Trophoblast cell (in vitro differentiated cells and primary cell): ENCODE measurements around the gene SAMD4B.

Experiments used
- DNase-seq, 2 donors: peaks; one replicate each; pipeline ENCODE4 v3.0.0-alpha.2; 2016
- H2AFZ ChIP-seq: 2 replicates; pipeline ENCODE4 v1.6.1; 2013; ENCODE audit warnings: low read length, moderate library complexity, mild to moderate bottlenecking; ENCODE audit not compliant: insufficient read depth, poor library complexity
- H2AK5ac ChIP-seq: 2 replicates; pipeline ENCODE4 v1.6.1; 2013; ENCODE audit warnings: mild to moderate bottlenecking, low read length
- H2BK120ac ChIP-seq: 2 replicates; pipeline ENCODE4 v1.6.1; 2013; ENCODE audit warnings: low read length, mild to moderate bottlenecking, moderate library complexity; ENCODE audit not compliant: insufficient read depth, poor library complexity
- H2BK12ac ChIP-seq: 2 replicates; pipeline ENCODE4 v1.6.1; 2013; ENCODE audit warnings: mild to moderate bottlenecking, low read length, moderate library complexity
- H2BK5ac ChIP-seq: 2 replicates; pipeline ENCODE4 v1.6.1; 2013; ENCODE audit warnings: low read length, low read depth, moderate library complexity, mild to moderate bottlenecking; ENCODE audit not compliant: poor library complexity
- H3K14ac ChIP-seq: 2 replicates; pipeline ENCODE4 v1.6.1; 2013; ENCODE audit warnings: mild to moderate bottlenecking, low read length
- H3K18ac ChIP-seq: 2 replicates; pipeline ENCODE4 v1.6.1; 2013; ENCODE audit warnings: mild to moderate bottlenecking, low read length
- H3K23ac ChIP-seq: 2 replicates; pipeline ENCODE4 v1.6.1; 2013; ENCODE audit warnings: low read length
- H3K27ac ChIP-seq: 2 replicates; pipeline ENCODE4 v1.5.1; 2013; ENCODE audit warnings: low read depth, mild to moderate bottlenecking, inconsistent platforms, low read length, moderate library complexity
- H3K27me3 ChIP-seq: 2 replicates; pipeline ENCODE4 v1.6.1; 2013; ENCODE audit warnings: inconsistent platforms, mild to moderate bottlenecking, low read length, moderate library complexity; ENCODE audit not compliant: insufficient read depth
- H3K36me3 ChIP-seq, 2 experiments: 1 replicate in 1 of 2; 2 replicates in 1 of 2; pipeline ENCODE4 v1.6.1; 2013; ENCODE audit warnings: low read length in 2 of 2, mild to moderate bottlenecking in 2 of 2, moderate library complexity in 1 of 2; ENCODE audit not compliant: insufficient read depth in 2 of 2, control insufficient read depth in 1 of 2
- H3K4ac ChIP-seq: 2 replicates; pipeline ENCODE4 v1.6.1; 2013; ENCODE audit warnings: low read depth, mild to moderate bottlenecking, low read length, moderate library complexity
- H3K4me1 ChIP-seq, 2 experiments: 1 replicate in 1 of 2; 2 replicates in 1 of 2; pipeline ENCODE4 v1.6.1; 2013; ENCODE audit warnings: low read length in 2 of 2, mild to moderate bottlenecking in 2 of 2, moderate library complexity in 1 of 2; ENCODE audit not compliant: insufficient read depth in 2 of 2, control insufficient read depth in 1 of 2
- H3K4me2 ChIP-seq: 2 replicates; pipeline ENCODE4 v1.6.1; 2013; ENCODE audit warnings: inconsistent platforms, mild to moderate bottlenecking, low read length, moderate library complexity
- H3K4me3 ChIP-seq: 2 replicates; pipeline ENCODE4 v1.5.1; 2013; ENCODE audit warnings: mild to moderate bottlenecking, low read depth, low read length, inconsistent platforms
- H3K79me1 ChIP-seq: one replicate; pipeline ENCODE4 v1.6.1; 2013; ENCODE audit warnings: low read length
- H3K79me2 ChIP-seq: 2 replicates; pipeline ENCODE4 v1.6.1; 2013; ENCODE audit warnings: low read length, mild to moderate bottlenecking; ENCODE audit not compliant: control insufficient read depth, insufficient read depth, poor library complexity
- H3K9ac ChIP-seq: 2 replicates; pipeline ENCODE4 v1.6.1; 2013; ENCODE audit warnings: mild to moderate bottlenecking, low read length
- H3K9me3 ChIP-seq: 2 replicates; pipeline ENCODE4 v1.6.1; 2013; ENCODE audit warnings: low read depth, mild to moderate bottlenecking, control low read depth, inconsistent platforms, low read length; ENCODE audit not compliant: insufficient read depth
- H4K12ac ChIP-seq: 2 replicates; pipeline ENCODE4 v1.6.1; 2013; ENCODE audit warnings: low read depth, mild to moderate bottlenecking, low read length, moderate library complexity
- H4K8ac ChIP-seq: 2 replicates; pipeline ENCODE4 v1.6.1; 2013; ENCODE audit warnings: low read depth, mild to moderate bottlenecking, low read length, moderate library complexity
- H4K91ac ChIP-seq: one replicate; pipeline ENCODE4 v1.6.1; 2013; ENCODE audit warnings: low read depth, mild to moderate bottlenecking, low read length, moderate library complexity
- WGBS: extraction: QIAGEN DNeasy Blood & Tissue Kit; methylation state at CpG from one replicate; pipeline ENCODE4 v1.1.7; 2013; ENCODE audit warnings: missing lambda C conversion rate; ENCODE audit not compliant: insufficient read length, insufficient coverage; ENCODE audit errors: extremely low coverage; 5-methylcytosine and 5-hydroxymethylcytosine counted together

The SAMD4B gene

GRCh38 chr19:39365531-39365930 lies 23.3 kb downstream of the SAMD4B start:
- Histone ChIP-seq H4K8ac (no peak overlapping the region), H3K14ac (no peak overlapping the region), H3K4me1 (peaks cover 5 to 7% of the 10 kb centered on the region in 2 experiments), H4K91ac (no peak overlapping the region), H3K9me3 (peaks cover 2% of the 10 kb centered on the region), H3K4me2 (no peak overlapping the region), H2BK120ac (no peak overlapping the region), H3K9ac (no peak overlapping the region), H3K79me1 (no peaks in the 10 kb centered on the region), H2BK12ac (no peak overlapping the region), H3K27ac (no peak overlapping the region), H3K18ac (no peak overlapping the region), H2BK5ac (no peak overlapping the region), H3K4me3 (no peak overlapping the region), H3K79me2 (no peaks in the 10 kb centered on the region), H4K12ac (no peak overlapping the region), H3K4ac (no peak overlapping the region), H2AFZ (no peak overlapping the region), H3K36me3 (peaks cover 32 to 59% of the 10 kb centered on the region in 2 experiments), H3K27me3 (no peaks in the 10 kb centered on the region), H2AK5ac (no peak overlapping the region), H3K23ac (no peak overlapping the region)
- WGBS: no CpG with 5 or more reads among the region's 1 CpG
- no peak for DNase-seq

GRCh38 chr19:39369200-39369599 lies 27.0 kb downstream of the SAMD4B start:
- H2BK5ac ChIP-seq: no peak overlapping the region
- no peak overlapping the region for H2AK5ac ChIP-seq
- no peak overlapping the region for H3K27ac ChIP-seq
- H3K27me3 ChIP-seq: no peaks in the 10 kb centered on the region
- H4K12ac ChIP-seq: no peak overlapping the region
- H3K23ac ChIP-seq: no peak overlapping the region
- H3K4me2 ChIP-seq: no peak overlapping the region
- no peak overlapping the region for H2AFZ ChIP-seq
- H3K79me1 ChIP-seq: no peaks in the 10 kb centered on the region
- H3K4ac ChIP-seq: no peak overlapping the region
- no peak overlapping the region for H3K18ac ChIP-seq
- no peak overlapping the region for H4K8ac ChIP-seq
- H2BK12ac ChIP-seq: no peak overlapping the region
- H4K91ac ChIP-seq: no peak overlapping the region
- no peak overlapping the region for H2BK120ac ChIP-seq
- WGBS: no CpG with 5 or more reads among the region's 2 CpGs
- H3K9ac ChIP-seq: no peak overlapping the region
- H3K9me3 ChIP-seq: peaks cover 2% of the 10 kb centered on the region
- H3K36me3 ChIP-seq: peaks cover 37 to 63% of the 10 kb centered on the region in 2 experiments
- H3K79me2 ChIP-seq: no peaks in the 10 kb centered on the region
- no peaks in the 10 kb centered on the region for H3K4me1 ChIP-seq
- no peak for DNase-seq
- H3K14ac ChIP-seq: no peak overlapping the region
- no peak overlapping the region for H3K4me3 ChIP-seq

GRCh38 chr19:39370735-39371134 lies 28.5 kb downstream of the SAMD4B start:
- no peak overlapping the region for H4K12ac ChIP-seq
- H2BK5ac ChIP-seq: no peak overlapping the region
- H3K9me3 ChIP-seq: peaks cover 2% of the 10 kb centered on the region
- no peak overlapping the region for H3K27ac ChIP-seq
- DNase-seq: no peak
- no peaks in the 10 kb centered on the region for H3K79me2 ChIP-seq
- H3K27me3 ChIP-seq: no peaks in the 10 kb centered on the region
- no peak overlapping the region for H3K4me3 ChIP-seq
- peaks cover 45 to 66% of the 10 kb centered on the region in 2 experiments for H3K36me3 ChIP-seq
- H3K79me1 ChIP-seq: no peaks in the 10 kb centered on the region
- H3K4me1 ChIP-seq: no peaks in the 10 kb centered on the region
- H3K18ac ChIP-seq: no peak overlapping the region
- no peak overlapping the region for H2BK12ac ChIP-seq
- H3K4me2 ChIP-seq: no peak overlapping the region
- H3K23ac ChIP-seq: no peak overlapping the region
- H3K14ac ChIP-seq: no peak overlapping the region
- no CpG with 5 or more reads among the region's 5 CpGs for WGBS
- H2AFZ ChIP-seq: no peak overlapping the region
- no peak overlapping the region for H2AK5ac ChIP-seq
- H4K8ac ChIP-seq: no peak overlapping the region
- H2BK120ac ChIP-seq: no peak overlapping the region
- H3K9ac ChIP-seq: no peak overlapping the region
- no peak overlapping the region for H3K4ac ChIP-seq
- H4K91ac ChIP-seq: no peak overlapping the region

DNA sequence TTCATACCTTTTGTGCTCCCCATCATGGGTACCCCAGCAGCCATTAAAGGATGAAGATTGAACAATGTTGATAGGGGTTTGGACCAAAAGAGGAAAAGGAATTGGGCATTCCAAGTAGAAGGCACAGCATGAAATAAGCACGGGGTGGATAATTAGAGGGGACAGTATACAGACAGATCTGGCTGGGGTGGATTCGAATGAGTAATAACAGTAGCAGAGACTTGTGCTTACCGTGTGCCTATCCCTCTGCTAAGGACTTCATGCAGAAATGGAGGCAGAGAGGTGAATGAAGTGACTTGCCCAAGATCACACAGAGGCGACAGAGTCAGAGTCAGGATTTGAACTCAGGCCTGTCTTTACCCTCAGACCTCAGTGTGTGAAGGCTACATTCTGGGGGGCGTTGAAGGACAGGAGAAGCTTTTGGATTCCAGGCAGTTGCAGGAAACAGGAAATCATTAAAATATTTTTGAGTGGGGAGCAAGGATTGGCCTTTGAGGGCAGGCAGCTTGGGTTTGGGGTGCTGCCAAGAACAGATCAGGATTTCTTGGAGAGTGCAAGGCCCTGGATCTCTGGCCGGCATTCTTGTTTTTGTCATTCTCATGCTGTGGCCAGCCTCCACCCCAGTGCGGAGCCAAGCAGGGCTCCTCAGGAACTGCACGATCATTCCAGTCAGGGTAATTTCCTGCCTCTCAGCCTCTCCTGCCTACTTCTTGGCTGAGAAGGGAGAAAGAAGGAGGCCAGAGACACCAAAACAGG lies 30.0 kb downstream of the SAMD4B start:
- Histone ChIP-seq H3K14ac (no peak overlapping the region), H3K36me3 (peaks cover 54 to 75% of the 10 kb centered on the region in 2 experiments)

More for the DNA sequence above, 30.0 kb downstream of the SAMD4B start:
- no peak overlapping the region for H2BK120ac ChIP-seq
- H3K9me3 ChIP-seq: peaks cover 2% of the 10 kb centered on the region
- H2BK12ac ChIP-seq: no peak overlapping the region
- H3K9ac ChIP-seq: no peak overlapping the region
- no peak overlapping the region for H2AK5ac ChIP-seq
- no peak overlapping the region for H4K91ac ChIP-seq
- H3K4me2 ChIP-seq: no peak overlapping the region
- no peaks in the 10 kb centered on the region for H3K79me1 ChIP-seq
- WGBS: no CpG with 5 or more reads among the region's 8 CpGs
- no peak overlapping the region for H3K23ac ChIP-seq
- no peak for DNase-seq
- H3K27ac ChIP-seq: no peak overlapping the region
- no peak overlapping the region for H3K18ac ChIP-seq
- no peaks in the 10 kb centered on the region for H3K79me2 ChIP-seq
- no peak overlapping the region for H2AFZ ChIP-seq
- no peak overlapping the region for H2BK5ac ChIP-seq
- no peak overlapping the region for H3K4ac ChIP-seq
- H3K4me1 ChIP-seq: no peaks in the 10 kb centered on the region
- H4K12ac ChIP-seq: no peak overlapping the region
- H4K8ac ChIP-seq: no peak overlapping the region
- no peaks in the 10 kb centered on the region for H3K27me3 ChIP-seq
- no peak overlapping the region for H3K4me3 ChIP-seq
